H9 (cell line): Measurements from ENCODE around the gene CDC42. TPM values are rescaled to one million over a fixed set of nuclear protein-coding genes. Genes with fewer than 3 reads are reported as not detected.

Source experiments
- DNase-seq: peaks from one replicate; pipeline ENCODE4 v3.0.0-alpha.2; 2017
- H2AFZ ChIP-seq: one replicate; pipeline ENCODE4 v1.6.1; 2013; ENCODE audit warnings: mild to moderate bottlenecking, low read length, control low read depth, moderate library complexity
- H2AK5ac ChIP-seq: 2 replicates; pipeline ENCODE4 v1.6.1; 2013; ENCODE audit warnings: low read length, control low read depth, mixed read lengths; ENCODE audit not compliant: insufficient read length
- H2BK120ac ChIP-seq: one replicate; pipeline ENCODE4 v1.6.1; 2013; ENCODE audit warnings: low read depth, mild to moderate bottlenecking, low read length, control low read depth, inconsistent platforms; ENCODE audit not compliant: poor library complexity, severe bottlenecking
- H2BK12ac ChIP-seq: 2 replicates; pipeline ENCODE4 v1.6.1; 2013; ENCODE audit warnings: low read length, control low read depth, mixed read lengths, low read depth; ENCODE audit not compliant: insufficient read length
- H2BK15ac ChIP-seq: 2 replicates; pipeline ENCODE4 v1.6.1; 2013; ENCODE audit warnings: low read depth, low read length, control low read depth
- H2BK20ac ChIP-seq: one replicate; pipeline ENCODE4 v1.6.1; 2013; ENCODE audit warnings: low read depth, mild to moderate bottlenecking, low read length, control low read depth, inconsistent platforms; ENCODE audit not compliant: poor library complexity, severe bottlenecking
- H2BK5ac ChIP-seq: 2 replicates; pipeline ENCODE4 v1.6.1; 2013; ENCODE audit warnings: low read length, control low read depth, mixed read lengths; ENCODE audit not compliant: insufficient read length
- H3K14ac ChIP-seq: 2 replicates; pipeline ENCODE4 v1.6.1; 2013; ENCODE audit warnings: low read length, control low read depth; ENCODE audit not compliant: insufficient read depth
- H3K18ac ChIP-seq: 2 replicates; pipeline ENCODE4 v1.6.1; 2013; ENCODE audit warnings: low read depth, mild to moderate bottlenecking, mixed read lengths, low read length, control low read depth; ENCODE audit not compliant: insufficient read length
- H3K23ac ChIP-seq: 2 replicates; pipeline ENCODE4 v1.6.1; 2013; ENCODE audit warnings: low read length, control low read depth, mixed read lengths, low read depth; ENCODE audit not compliant: insufficient read length
- H3K23me2 ChIP-seq: 2 replicates; pipeline ENCODE4 v1.6.1; 2013; ENCODE audit warnings: low read depth, mild to moderate bottlenecking, mixed read lengths, low read length, control low read depth; ENCODE audit not compliant: insufficient read length, poor library complexity, severe bottlenecking
- H3K27ac ChIP-seq: 2 replicates; pipeline ENCODE4 v1.5.1; 2013; ENCODE audit warnings: low read length, control low read depth, mixed read lengths, low read depth; ENCODE audit not compliant: insufficient read length
- H3K27me3 ChIP-seq: 2 replicates; pipeline ENCODE4 v1.6.1; 2013; ENCODE audit warnings: low read length, control low read depth, inconsistent platforms; ENCODE audit not compliant: insufficient read depth
- H3K4ac ChIP-seq: 2 replicates; pipeline ENCODE4 v1.6.1; 2013; ENCODE audit warnings: low read depth, mild to moderate bottlenecking, control low read depth, inconsistent platforms, low read length, moderate library complexity
- H3K4me1 ChIP-seq: 2 replicates; pipeline ENCODE4 v1.6.1; 2013; ENCODE audit warnings: low read length, control low read depth, inconsistent platforms; ENCODE audit not compliant: insufficient read depth
- H3K4me2 ChIP-seq: 2 replicates; pipeline ENCODE4 v1.6.1; 2013; ENCODE audit warnings: low read length, control low read depth, mixed read lengths; ENCODE audit not compliant: insufficient read length, insufficient read depth
- H3K56ac ChIP-seq: 2 replicates; pipeline ENCODE4 v1.6.1; 2013; ENCODE audit warnings: low read depth, mild to moderate bottlenecking, mixed read lengths, low read length, control low read depth; ENCODE audit not compliant: insufficient read length
- H3K79me1 ChIP-seq: 2 replicates; pipeline ENCODE4 v1.6.1; 2013; ENCODE audit warnings: low read depth, mild to moderate bottlenecking, moderate library complexity, low read length, control low read depth, inconsistent platforms; ENCODE audit not compliant: insufficient read depth, poor library complexity, severe bottlenecking
- H3K79me2 ChIP-seq: 2 replicates; pipeline ENCODE4 v1.6.1; 2013; ENCODE audit warnings: low read length, control low read depth, inconsistent platforms; ENCODE audit not compliant: insufficient read depth
- H3K9ac ChIP-seq: 2 replicates; pipeline ENCODE4 v1.6.1; 2013; ENCODE audit warnings: low read length, control low read depth, mixed read lengths; ENCODE audit not compliant: insufficient read length; ENCODE audit errors: extremely low read depth
- H3K9me3 ChIP-seq: one replicate; pipeline ENCODE4 v1.6.1; 2013; ENCODE audit warnings: low read depth, low read length, inconsistent platforms; ENCODE audit not compliant: control insufficient read depth
- H3T11ph ChIP-seq: one replicate; pipeline ENCODE4 v1.6.1; 2013; ENCODE audit warnings: mild to moderate bottlenecking, low read length, control low read depth, inconsistent platforms
- H4K20me1 ChIP-seq: one replicate; pipeline ENCODE4 v1.6.1; 2013; ENCODE audit not compliant: control insufficient read depth, insufficient read length, insufficient read depth
- H4K5ac ChIP-seq: 2 replicates; pipeline ENCODE4 v1.6.1; 2013; ENCODE audit warnings: low read depth, mild to moderate bottlenecking, mixed read lengths, low read length, control low read depth; ENCODE audit not compliant: insufficient read length
- H4K8ac ChIP-seq: replicated peaks from 2 replicates; pipeline ENCODE4 v1.6.1; 2013; ENCODE audit warnings: low read length, control low read depth, mixed read lengths, low read depth; ENCODE audit not compliant: insufficient read length
- H4K91ac ChIP-seq: 2 replicates; pipeline ENCODE4 v1.6.1; 2013; ENCODE audit warnings: low read depth, mild to moderate bottlenecking, moderate library complexity, mixed read lengths, low read length, control low read depth; ENCODE audit not compliant: insufficient read length
- H3K27ac Mint-ChIP-seq, 3 experiments: 2 replicates in 2 of 3; 3 replicates in 1 of 3; pipeline ENCODE4 v1.8.0; 2020 to 2021; ENCODE audit warnings: mixed read lengths in 3 of 3, mild to moderate bottlenecking in 1 of 3, moderate library complexity in 1 of 3
- H3K27me3 Mint-ChIP-seq: 2 replicates; pipeline ENCODE4 v1.8.0; 2021; ENCODE audit warnings: low read depth, mild to moderate bottlenecking, moderate library complexity, mixed read lengths
- H3K36me3 Mint-ChIP-seq, 3 experiments: 2 replicates in 2 of 3; 3 replicates in 1 of 3; pipeline ENCODE4 v1.8.0; 2020 to 2021; ENCODE audit warnings: low read depth in 3 of 3, mixed read lengths in 3 of 3; ENCODE audit not compliant: insufficient read depth in 1 of 3
- H3K4me1 Mint-ChIP-seq, 2 experiments: 2 replicates each; pipeline ENCODE4 v1.8.0; 2020; ENCODE audit warnings: mixed read lengths in 2 of 2
- H3K4me3 Mint-ChIP-seq, 2 experiments: 2 replicates in 1 of 2; 3 replicates in 1 of 2; pipeline ENCODE4 v1.8.0; 2020 to 2021; ENCODE audit warnings: mild to moderate bottlenecking in 2 of 2, mixed read lengths in 2 of 2, moderate library complexity in 1 of 2
- H3K9me3 Mint-ChIP-seq, 2 experiments: 2 replicates in 1 of 2; 3 replicates in 1 of 2; pipeline ENCODE4 v1.8.0; 2020; ENCODE audit warnings: mild to moderate bottlenecking in 2 of 2, mixed read lengths in 2 of 2, moderate library complexity in 1 of 2
- WGBS: extraction: QIAGEN DNeasy Blood & Tissue Kit; methylation state at CpG from one replicate; pipeline ENCODE4 v1.1.7; 2013; ENCODE audit warnings: missing lambda C conversion rate, low lambda C conversion rate, mixed read lengths; ENCODE audit not compliant: insufficient read length; ENCODE audit errors: extremely low coverage; 5-methylcytosine and 5-hydroxymethylcytosine counted together
- total RNA-seq: library from RNA; stranded (reverse); gene quantifications from 2 replicates; pipeline ENCODE4 v1.2.1, GENCODE V29; 2021
- TF ChIP-seq, protein P1 (sequence below): fragments of 200-600 bp; sonication (generic); conservative IDR thresholded peaks from 3 replicates; pipeline ENCODE4 v1.8.0; 2021; ENCODE audit warnings: antibody characterized with exemption, mild to moderate bottlenecking

CDC42 gene
- total RNA-seq, 1 experiment from 2014 or later, result 197 TPM

- Histone ChIP-seq H2AFZ (no peak overlapping the region), H3K9ac (no peak overlapping the region), H4K5ac (no peak overlapping the region), H2BK15ac (no peak overlapping the region), H3K27ac (no peak overlapping the region), H3T11ph (no peak overlapping the region), H3K18ac (no peak overlapping the region), H3K79me2 (no peaks in the 10 kb centered on the region), H4K20me1 (no peaks in the 10 kb centered on the region), H3K4me1 (peaks cover 11% of the 10 kb centered on the region; the same call in 1 of the 2 replicates), H3K4me2 (no peak overlapping the region), H3K23me2 (no peaks in the 10 kb centered on the region), H2BK20ac (no peak overlapping the region), H3K23ac (no peak overlapping the region), H3K27me3 (no peaks in the 10 kb centered on the region), H3K9me3 (no peaks in the 10 kb centered on the region), H3K56ac (no peak overlapping the region), H3K79me1 (no peaks in the 10 kb centered on the region), H2BK12ac (no peak overlapping the region), H2BK120ac (no peak overlapping the region), H2BK5ac (no peak overlapping the region), H4K8ac (no peak overlapping the region), H3K14ac (no peak overlapping the region), H4K91ac (no peak overlapping the region), H3K4ac (no peak overlapping the region), H2AK5ac (no peak overlapping the region)
- no peak overlapping the region; a peak in 1 of 7 replicates for H3K27ac Mint-ChIP-seq
- H3K36me3 Mint-ChIP-seq, result peaks cover under 1 to 4% (median 4%) of the 10 kb centered on the region in 3 experiments; a peak in 3 of 7 replicates
- DNase-seq, result no peak
- TF ChIP-seq, protein P1, sequence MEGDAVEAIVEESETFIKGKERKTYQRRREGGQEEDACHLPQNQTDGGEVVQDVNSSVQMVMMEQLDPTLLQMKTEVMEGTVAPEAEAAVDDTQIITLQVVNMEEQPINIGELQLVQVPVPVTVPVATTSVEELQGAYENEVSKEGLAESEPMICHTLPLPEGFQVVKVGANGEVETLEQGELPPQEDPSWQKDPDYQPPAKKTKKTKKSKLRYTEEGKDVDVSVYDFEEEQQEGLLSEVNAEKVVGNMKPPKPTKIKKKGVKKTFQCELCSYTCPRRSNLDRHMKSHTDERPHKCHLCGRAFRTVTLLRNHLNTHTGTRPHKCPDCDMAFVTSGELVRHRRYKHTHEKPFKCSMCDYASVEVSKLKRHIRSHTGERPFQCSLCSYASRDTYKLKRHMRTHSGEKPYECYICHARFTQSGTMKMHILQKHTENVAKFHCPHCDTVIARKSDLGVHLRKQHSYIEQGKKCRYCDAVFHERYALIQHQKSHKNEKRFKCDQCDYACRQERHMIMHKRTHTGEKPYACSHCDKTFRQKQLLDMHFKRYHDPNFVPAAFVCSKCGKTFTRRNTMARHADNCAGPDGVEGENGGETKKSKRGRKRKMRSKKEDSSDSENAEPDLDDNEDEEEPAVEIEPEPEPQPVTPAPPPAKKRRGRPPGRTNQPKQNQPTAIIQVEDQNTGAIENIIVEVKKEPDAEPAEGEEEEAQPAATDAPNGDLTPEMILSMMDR, result no peak
- no peak overlapping the region for H3K4me3 Mint-ChIP-seq
- peaks cover 28% of the 10 kb centered on the region in 2 experiments for H3K4me1 Mint-ChIP-seq
- H3K27me3 Mint-ChIP-seq, result no peaks in the 10 kb centered on the region
- no CpG with 5 or more reads among the region's 9 CpGs for WGBS
- H3K9me3 Mint-ChIP-seq, result no peaks in the 10 kb centered on the region
Measured at GRCh38 chr1:22123901-22124404, 71.4 kb downstream of the CDC42 start.
